ENCODE measurements around the gene RNF32.

DNA sequence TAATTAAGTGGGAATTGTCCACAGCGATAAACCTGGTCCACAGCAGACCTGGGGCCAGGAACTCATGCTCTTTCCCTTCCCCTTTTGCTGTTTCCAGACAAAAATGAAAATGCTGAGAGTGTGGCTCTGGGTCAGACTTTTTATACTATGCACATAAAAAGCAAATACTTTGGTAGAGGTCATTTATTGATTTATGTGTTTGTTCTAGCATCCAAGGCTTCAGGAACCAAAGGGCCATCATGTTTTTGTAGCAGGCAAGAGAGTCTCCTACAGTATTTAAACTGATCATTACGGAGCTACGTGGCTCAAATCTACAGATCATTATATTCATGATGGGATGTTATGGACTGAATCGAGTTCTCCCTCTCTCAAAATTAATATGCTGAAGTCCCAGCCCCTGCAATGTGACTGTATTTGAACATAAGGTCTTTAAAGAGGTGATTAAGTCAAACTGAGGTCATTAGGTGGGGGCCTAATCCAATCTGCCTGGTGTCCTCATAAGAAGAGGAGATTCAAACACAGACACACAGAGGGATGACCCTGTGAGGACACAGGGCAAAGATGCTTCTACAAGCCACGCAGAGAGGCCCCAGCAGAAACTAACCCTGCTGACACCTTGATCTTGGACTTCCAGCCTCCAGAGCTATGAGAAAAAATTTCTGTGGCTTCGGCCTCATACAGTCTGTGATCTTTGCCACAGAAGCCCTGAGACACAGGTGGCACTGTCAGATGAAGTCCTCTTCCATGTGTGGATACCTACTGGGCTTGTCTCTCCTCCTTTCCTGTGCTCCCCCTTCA, 46.1 kb upstream of the RNF32 start:
- no peak for TF ChIP-seq ZFP3 (CRISPR knock-in tag; IDR thresholded peaks at IDR 0.05)
- TF ChIP-seq ZFP30 (CRISPR knock-in tag; IDR thresholded peaks at IDR 0.05) = no peak
- TF ChIP-seq RARB (CRISPR knock-in tag; IDR thresholded peaks at IDR 0.05) = no peak
- no peak for TF ChIP-seq ZC3H10 (CRISPR knock-in tag; IDR thresholded peaks at IDR 0.05)
- no peak for TF ChIP-seq ZNF70 (CRISPR knock-in tag; IDR thresholded peaks at IDR 0.05)
- TF ChIP-seq, protein P1, sequence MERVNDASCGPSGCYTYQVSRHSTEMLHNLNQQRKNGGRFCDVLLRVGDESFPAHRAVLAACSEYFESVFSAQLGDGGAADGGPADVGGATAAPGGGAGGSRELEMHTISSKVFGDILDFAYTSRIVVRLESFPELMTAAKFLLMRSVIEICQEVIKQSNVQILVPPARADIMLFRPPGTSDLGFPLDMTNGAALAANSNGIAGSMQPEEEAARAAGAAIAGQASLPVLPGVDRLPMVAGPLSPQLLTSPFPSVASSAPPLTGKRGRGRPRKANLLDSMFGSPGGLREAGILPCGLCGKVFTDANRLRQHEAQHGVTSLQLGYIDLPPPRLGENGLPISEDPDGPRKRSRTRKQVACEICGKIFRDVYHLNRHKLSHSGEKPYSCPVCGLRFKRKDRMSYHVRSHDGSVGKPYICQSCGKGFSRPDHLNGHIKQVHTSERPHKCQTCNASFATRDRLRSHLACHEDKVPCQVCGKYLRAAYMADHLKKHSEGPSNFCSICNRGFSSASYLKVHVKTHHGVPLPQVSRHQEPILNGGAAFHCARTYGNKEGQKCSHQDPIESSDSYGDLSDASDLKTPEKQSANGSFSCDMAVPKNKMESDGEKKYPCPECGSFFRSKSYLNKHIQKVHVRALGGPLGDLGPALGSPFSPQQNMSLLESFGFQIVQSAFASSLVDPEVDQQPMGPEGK (CRISPR knock-in tag; IDR thresholded peaks at IDR 0.05; ENCODE audit: borderline replicate concordance) = no peak
- TF ChIP-seq ZNF8 (CRISPR knock-in tag; IDR thresholded peaks at IDR 0.05) = no peak
- TF ChIP-seq, protein P2, sequence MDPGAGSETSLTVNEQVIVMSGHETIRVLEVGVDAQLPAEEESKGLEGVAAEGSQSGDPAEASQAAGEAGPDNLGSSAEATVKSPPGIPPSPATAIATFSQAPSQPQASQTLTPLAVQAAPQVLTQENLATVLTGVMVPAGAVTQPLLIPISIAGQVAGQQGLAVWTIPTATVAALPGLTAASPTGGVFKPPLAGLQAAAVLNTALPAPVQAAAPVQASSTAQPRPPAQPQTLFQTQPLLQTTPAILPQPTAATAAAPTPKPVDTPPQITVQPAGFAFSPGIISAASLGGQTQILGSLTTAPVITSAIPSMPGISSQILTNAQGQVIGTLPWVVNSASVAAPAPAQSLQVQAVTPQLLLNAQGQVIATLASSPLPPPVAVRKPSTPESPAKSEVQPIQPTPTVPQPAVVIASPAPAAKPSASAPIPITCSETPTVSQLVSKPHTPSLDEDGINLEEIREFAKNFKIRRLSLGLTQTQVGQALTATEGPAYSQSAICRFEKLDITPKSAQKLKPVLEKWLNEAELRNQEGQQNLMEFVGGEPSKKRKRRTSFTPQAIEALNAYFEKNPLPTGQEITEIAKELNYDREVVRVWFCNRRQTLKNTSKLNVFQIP (CRISPR knock-in tag; IDR thresholded peaks at IDR 0.05; ENCODE audit: borderline replicate concordance, low read depth) = no peak
- TF ChIP-seq BACH2 (CRISPR knock-in tag; IDR thresholded peaks at IDR 0.05; ENCODE audit: borderline replicate concordance) = no peak
- no peak for TF ChIP-seq ESRRG (CRISPR knock-in tag; IDR thresholded peaks at IDR 0.05)
- no peak for TF ChIP-seq CSDC2 (CRISPR knock-in tag; IDR thresholded peaks at IDR 0.05)
